Measurements from ENCODE around the gene SYCE3.
"Not testable (repeated sequence)": the region's sequence is repeated elsewhere in the genome, so short reads cannot be mapped to it uniquely, and the experiment has no call there.

SYCE3 gene

DNA sequence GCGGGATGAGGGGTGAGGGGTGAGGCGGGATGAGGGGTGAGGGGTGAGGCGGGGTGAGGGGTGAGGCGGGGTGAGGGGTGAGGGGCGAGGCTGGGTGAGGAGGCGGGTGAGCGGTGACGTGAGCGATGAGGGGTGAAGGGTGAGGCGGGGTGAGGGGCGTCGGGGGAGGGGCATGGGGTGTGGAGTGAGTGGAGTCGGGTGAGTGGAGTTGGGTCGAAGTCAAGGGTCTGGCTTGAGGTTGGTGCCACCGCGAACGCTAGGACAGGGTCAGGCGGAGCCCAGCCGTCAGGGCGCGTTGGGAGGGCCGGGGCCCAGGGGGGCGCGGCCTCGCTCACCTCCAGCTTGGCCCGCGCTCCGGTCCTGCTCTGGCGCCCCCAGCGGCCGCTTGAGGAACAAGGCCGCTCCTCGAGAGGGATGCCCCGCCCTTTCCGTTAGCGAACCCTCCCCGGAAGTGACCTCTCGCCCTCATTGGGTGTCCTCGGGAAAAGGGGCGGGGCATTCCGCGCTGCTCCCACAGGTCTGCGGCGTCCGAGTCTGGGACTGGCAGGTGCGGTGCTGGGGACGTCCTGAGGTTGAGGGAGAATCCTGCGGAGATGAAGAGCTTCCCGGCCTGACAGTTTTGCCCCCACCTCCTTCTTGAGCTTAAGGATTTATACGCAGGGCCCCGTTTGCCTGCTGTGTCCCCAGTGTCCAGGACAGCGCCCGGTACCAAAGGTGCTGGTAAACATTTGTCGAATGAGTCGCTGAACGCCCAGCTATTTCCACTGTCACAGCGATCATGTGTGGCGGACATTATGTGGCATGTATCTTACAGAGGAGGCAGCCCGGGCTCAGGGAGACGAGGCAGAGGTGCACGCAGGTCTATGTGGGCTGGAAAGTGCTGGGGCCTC is at the start of gene SYCE3:
SYCE3 (minus strand) TSS at position 397 of the 890 bp plus-strand sequence. CDS start 6,514 bp downstream, outside the sequence.
- peak; percentile 36 to 97 (median 88) for DNase-seq

DNA sequence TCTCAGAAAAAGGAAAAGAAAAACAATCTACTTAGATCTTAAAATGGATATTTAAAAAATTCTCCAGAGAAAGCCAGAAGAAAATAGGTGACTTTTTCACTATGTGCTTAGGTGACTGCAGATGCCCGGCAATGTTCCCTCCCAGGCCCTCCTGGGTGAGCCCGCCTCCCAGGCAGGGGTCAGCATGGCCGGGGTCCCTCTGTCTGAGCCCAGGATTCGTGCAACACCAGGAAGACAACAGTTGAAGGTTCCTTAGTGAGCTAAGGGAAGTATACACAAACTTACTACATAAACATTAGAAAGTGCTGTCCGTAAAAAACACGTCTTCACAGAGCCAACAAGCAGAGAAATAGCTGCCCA is 49.4 kb upstream of the SYCE3 start:
- no peak for DNase-seq

GRCh38 chr22:50611341-50612060 is 48.8 kb upstream of the SYCE3 start:
- DNase-seq = no peak

DNA sequence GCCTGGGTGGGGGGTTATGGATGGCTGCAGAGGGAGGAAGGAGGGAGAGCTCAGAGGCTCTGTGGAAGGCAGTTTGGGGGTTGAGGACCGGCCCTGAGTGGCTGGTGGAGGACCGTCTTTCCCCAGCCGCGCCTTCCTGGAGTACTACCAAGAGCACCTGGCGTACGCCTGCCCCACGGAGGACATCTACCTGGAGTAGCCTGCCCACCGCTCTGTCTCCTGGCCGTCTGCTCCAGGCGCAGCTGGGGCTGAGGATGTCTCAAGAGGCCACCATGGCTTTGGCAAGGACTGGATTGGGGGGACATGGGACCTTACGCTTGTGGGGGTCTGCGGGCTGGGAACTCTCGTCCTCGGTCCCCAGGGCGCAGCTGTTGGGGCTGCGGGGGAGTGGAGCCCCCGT is 47.9 kb upstream of the SYCE3 start:
- DNase-seq = no peak

- no peak for DNase-seq
Observed at GRCh38 chr22:50610041-50610451, 47.3 kb upstream of the SYCE3 start.

GRCh38 chr22:50609599-50609998 is 46.9 kb upstream of the SYCE3 start:
- no peak for DNase-seq

DNA sequence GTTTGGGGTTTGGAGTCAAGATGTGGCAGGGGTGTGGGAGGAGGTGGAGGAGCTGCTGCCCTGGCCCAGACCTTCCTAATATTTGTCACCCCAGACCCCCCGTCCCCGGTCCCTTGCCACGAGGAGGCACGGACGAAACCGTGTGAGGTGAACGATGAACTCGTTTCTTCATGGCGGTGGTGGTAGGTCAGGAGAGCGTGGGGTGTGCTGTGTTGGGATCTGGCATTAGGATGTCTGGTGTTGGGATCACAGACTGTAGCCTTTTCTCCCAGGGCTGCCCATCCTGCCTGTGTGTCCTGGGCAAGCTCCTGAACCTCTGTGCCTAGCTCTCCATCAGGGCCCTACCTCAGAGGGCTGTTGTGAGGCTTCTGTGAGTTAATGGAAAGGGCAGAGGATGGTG is 46.3 kb upstream of the SYCE3 start:
- no peak for DNase-seq

DNA sequence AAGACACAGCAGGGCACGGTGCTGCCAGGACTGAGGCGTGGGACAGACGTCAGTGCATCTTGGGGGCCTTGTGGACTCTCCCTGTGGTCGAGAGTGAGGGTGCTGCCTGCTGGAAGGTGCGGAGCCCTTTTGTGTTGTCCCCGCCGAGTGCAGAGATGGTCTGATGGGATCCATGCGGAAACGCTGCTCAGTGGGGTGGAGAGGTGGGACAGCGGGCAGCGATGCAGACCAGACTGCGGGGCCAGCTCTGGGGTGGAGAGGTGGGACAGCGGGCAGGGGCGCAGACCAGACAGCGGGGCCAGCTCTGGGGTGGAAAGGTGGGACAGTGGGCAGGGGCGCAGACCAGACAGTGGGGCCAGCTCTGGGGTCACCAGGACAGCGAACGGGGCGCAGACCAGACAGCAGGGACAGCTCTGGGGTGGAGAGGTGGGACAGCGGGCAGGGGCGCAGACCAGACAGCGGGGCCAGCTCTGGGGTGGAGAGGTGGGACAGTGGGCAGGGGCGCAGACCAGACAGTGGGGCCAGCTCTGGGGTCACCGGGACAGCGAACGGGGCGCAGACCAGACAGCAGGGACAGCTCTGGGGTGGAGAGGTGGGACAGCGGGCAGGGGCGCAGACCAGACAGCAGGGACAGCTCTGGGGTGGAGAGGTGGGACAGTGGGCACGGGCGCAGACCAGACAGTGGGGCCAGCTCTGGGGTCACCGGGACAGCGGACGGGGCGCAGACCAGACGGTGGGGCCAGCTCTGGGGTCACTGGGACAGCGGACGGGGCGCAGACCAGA is 45.5 kb upstream of the SYCE3 start:
- DNase-seq = not testable (repeated sequence)

DNA sequence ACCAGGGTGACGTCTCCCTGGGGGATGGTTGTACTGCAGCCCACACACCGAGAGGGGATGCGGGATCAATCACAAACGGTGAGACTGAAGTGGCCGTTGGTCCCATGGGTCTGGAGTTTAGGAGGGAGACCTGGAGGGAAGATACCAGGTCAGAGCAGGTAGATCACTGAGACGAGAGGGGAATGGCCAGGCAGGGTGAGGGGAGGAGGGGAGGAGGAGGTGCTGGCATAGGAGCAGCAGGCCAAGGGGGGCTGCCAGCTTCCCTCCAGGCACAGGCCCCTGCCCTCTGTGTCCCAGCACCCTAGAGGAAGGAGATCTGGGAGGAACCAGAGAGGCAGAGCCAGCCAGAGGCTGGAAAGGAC is 44.9 kb upstream of the SYCE3 start:
- no peak for DNase-seq

DNA sequence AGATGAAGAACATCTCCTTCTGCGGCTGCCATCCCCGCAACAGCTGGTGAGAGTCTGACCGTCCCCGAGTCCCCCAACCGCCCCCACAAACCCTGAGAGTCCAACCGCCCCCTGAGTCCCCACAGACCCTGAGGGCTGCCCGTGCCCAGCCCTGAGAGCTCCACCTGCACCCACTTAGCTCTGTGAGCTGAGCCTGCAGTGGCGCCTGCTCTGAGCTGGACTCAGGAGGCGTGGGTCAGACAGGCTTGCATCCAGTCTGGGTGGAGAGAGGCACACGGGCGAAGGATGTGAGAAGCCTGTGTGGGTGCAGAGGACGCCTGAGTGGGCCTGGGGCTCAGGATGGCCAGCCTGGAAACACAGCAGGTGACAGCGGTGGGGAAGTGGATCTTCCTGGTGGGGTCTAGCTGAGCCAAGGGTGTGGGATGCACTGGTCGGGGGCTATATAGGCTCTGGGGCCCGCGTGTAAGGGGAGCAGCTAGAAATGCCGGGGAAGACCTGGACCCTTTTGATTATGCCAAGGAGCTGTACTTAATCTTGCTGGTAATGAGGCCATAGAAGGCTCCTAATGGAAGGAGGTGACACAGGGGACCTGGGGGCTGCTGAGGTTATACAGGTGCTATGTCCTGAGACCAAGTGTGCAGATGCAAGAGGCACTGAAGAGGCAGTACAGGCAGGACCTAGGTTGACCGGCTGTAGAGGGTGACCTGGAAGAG is 44.4 kb upstream of the SYCE3 start:
- DNase-seq = no peak

GRCh38 chr22:50606165-50606945 is 43.6 kb upstream of the SYCE3 start:
- DNase-seq = no peak

DNA sequence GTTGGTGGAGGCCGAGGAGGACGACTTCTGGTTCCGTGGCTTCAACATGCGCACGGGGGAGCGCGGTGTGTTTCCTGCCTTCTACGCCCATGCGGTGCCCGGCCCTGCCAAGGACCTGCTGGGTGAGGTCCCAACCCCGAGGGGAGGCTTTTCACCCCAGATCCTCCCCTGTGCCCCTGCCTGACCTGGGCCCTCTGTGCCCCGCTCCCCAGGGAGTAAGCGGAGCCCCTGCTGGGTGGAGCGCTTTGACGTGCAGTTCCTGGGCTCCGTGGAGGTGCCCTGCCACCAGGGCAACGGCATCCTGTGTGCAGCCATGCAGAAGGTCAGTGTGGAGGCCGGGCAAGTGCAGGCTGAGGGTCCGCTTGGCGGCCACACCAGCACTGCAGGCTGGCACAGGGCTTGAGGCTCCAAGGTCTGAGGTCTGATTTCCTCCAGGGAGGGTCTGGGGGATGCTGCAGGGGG is 42.9 kb upstream of the SYCE3 start:
- no peak for DNase-seq

GRCh38 chr22:50605002-50605612 is 42.4 kb upstream of the SYCE3 start:
- DNase-seq = no peak

GRCh38 chr22:50604256-50605001 is 41.7 kb upstream of the SYCE3 start:
- no peak for DNase-seq

DNA sequence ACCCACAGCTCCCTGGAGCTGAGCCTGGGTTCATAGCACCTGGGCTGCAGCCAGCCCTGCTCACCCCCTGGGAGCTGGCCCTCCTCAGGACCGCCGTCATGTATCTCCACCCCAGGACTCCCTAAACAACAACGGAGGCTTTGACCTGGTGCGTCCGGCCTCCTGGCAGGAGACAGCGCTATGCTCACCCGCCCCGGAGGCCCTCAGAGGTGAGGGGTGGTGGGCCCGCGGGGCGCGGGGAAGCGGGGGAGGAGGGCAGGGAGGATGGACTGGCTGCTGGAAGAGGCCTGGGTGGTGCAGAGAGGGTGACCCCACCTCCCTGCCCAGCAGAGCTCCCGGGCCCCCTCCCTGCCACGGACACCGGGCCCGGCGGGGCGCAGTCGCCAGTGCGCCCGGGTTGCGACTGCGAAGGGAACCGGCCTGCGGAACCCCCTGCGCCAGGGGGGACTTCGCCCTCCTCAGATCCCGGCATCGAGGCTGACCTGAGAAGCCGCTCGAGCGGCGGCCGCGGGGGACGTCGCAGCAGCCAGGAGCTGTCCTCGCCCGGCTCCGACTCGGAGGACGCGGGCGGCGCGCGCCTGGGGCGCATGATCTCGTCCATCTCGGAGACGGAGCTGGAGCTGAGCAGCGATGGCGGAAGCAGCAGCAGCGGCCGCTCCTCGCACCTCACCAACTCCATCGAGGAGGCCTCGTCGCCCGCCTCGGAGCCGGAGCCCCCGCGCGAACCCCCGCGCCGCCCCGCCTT is 41.0 kb upstream of the SYCE3 start:
- no peak for DNase-seq

- DNase-seq = no peak
Observed at GRCh38 chr22:50602338-50602700, 39.6 kb upstream of the SYCE3 start.

DNA sequence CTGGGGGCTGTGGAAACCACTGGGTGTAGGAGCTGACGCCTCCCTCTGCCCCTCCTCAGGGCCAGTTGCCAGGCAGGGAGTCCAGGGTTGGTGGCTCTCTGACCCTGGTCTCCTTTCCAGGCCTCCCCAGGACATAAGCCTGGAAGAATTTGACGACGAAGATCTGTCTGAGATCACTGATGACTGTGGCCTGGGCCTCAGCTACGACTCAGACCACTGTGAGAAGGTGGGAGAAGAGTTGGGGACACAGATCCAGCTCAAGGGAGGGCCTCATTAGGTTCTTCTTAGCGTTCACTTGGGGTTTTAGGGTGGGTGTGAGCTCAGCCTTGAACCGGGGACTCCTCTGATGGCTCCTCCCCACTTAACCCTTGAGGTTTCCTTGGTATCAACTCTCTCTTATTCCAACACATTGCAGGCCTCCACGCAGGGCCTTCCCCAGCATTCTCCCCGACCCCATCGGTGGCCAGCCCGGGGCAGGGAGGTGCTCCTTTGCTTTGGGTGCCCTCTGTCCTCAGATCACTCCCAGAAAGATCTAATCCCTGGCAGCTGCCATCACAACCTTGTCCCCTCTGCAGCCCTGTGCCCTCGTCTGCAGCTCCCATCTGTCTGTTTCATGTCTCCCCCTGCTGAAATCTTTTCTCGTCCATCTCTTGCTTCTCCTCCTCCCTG is 39.1 kb upstream of the SYCE3 start:
- DNase-seq = no peak
